MM.1S (cell line): ENCODE measurements around the gene GSN.

Source experiments
- DNase-seq: peaks from one replicate; pipeline ENCODE4 v3.0.0-alpha.2; 2015
- H2AFZ ChIP-seq: fragments of 300-600 bp; sonication (generic); 2 replicates; pipeline ENCODE4 v1.6.0; 2016; ENCODE audit warnings: antibody characterized with exemption, low read length
- H3F3A ChIP-seq: fragments of 300-600 bp; sonication (generic); 2 replicates; pipeline ENCODE4 v1.6.1; 2016; ENCODE audit warnings: mild to moderate bottlenecking, antibody characterized with exemption, low read length, moderate library complexity, mixed read lengths; ENCODE audit not compliant: insufficient read depth
- H3K27ac ChIP-seq: fragments of 300-600 bp; sonication (generic); 2 replicates; pipeline ENCODE4 v1.5.1; 2016; ENCODE audit warnings: mild to moderate bottlenecking, low read length
- H3K27me3 ChIP-seq: fragments of 300-600 bp; sonication (generic); replicated peaks from 2 replicates; pipeline ENCODE4 v1.6.0; 2016; ENCODE audit warnings: low read length; ENCODE audit not compliant: insufficient read depth
- H3K36me3 ChIP-seq: fragments of 300-600 bp; sonication (generic); replicated peaks from 2 replicates; pipeline ENCODE4 v1.6.1; 2016; ENCODE audit warnings: mild to moderate bottlenecking, low read length, mixed read lengths; ENCODE audit not compliant: insufficient read depth
- H3K4me1 ChIP-seq: fragments of 300-600 bp; sonication (generic); 2 replicates; pipeline ENCODE4 v1.6.1; 2016; ENCODE audit warnings: low read length, mixed read lengths
- H3K4me2 ChIP-seq: fragments of 300-600 bp; sonication (generic); 2 replicates; pipeline ENCODE4 v1.6.0; 2016; ENCODE audit warnings: low read depth, low read length
- H3K4me3 ChIP-seq: fragments of 300-600 bp; sonication (generic); 2 replicates; pipeline ENCODE4 v1.5.1; 2016; ENCODE audit warnings: low read length, mixed read lengths
- H3K79me2 ChIP-seq: fragments of 300-600 bp; sonication (generic); 2 replicates; pipeline ENCODE4 v1.6.1; 2016; ENCODE audit warnings: mixed run types, low read length, mixed read lengths
- H3K9ac ChIP-seq: fragments of 300-600 bp; sonication (generic); 2 replicates; pipeline ENCODE4 v1.6.1; 2016; ENCODE audit warnings: low read length, mixed read lengths
- H3K9me2 ChIP-seq: fragments of 300-600 bp; sonication (generic); replicated peaks from 2 replicates; pipeline ENCODE4 v1.6.1; 2016; ENCODE audit warnings: mild to moderate bottlenecking, low read length, mixed read lengths; ENCODE audit not compliant: insufficient read depth
- H3K9me3 ChIP-seq: fragments of 300-600 bp; sonication (generic); replicated peaks from 2 replicates; pipeline ENCODE4 v1.6.1; 2016; ENCODE audit warnings: mild to moderate bottlenecking, low read length, mixed read lengths; ENCODE audit not compliant: insufficient read depth
- H4K20me1 ChIP-seq: fragments of 300-600 bp; sonication (generic); 2 replicates; pipeline ENCODE4 v1.6.1; 2016; ENCODE audit warnings: mild to moderate bottlenecking, low read length, moderate library complexity, mixed read lengths; ENCODE audit not compliant: insufficient read depth
- CTCF ChIP-seq: fragments of 300-600 bp; sonication (generic); IDR thresholded peaks from 2 replicates; pipeline ENCODE4 v1.5.1; 2016; ENCODE audit warnings: antibody characterized with exemption, low read length, mixed read lengths
- EZH2 ChIP-seq: fragments of 300-600 bp; sonication (generic); optimal IDR thresholded peaks from 2 replicates; pipeline ENCODE3; 2017; ENCODE audit warnings: low read depth, mild to moderate bottlenecking, antibody characterized with exemption, low read length, mixed read lengths
- EZH2phosphoT487 ChIP-seq: fragments of 300-600 bp; sonication (generic); IDR thresholded peaks from 2 replicates; pipeline ENCODE4 v1.6.1; 2018; ENCODE audit warnings: antibody characterized with exemption, low read length

Gene GSN

GRCh38 chr9:121307976-121308375 lies 40.0 kb downstream of the GSN start:
- H3K4me2 ChIP-seq: no peak overlapping the region
- no peak overlapping the region for H3K9ac ChIP-seq
- no peaks in the 10 kb centered on the region for H3K9me3 ChIP-seq
- H3K4me1 ChIP-seq: 0 out of 2 replicates have a peak, but pooled peaks cover 4% of the 10 kb centered on the region
- no peaks in the 10 kb centered on the region for H3K79me2 ChIP-seq
- TF ChIP-seq CTCF: no peak
- no peak for TF ChIP-seq EZH2phosphoT487
- TF ChIP-seq EZH2: no peak
- H3K27ac ChIP-seq: no peak overlapping the region
- H3K27me3 ChIP-seq: no peaks in the 10 kb centered on the region
- no peak overlapping the region for H2AFZ ChIP-seq
- H4K20me1 ChIP-seq: no peaks in the 10 kb centered on the region
- H3K36me3 ChIP-seq: no peaks in the 10 kb centered on the region
- DNase-seq: no peak
- no peaks in the 10 kb centered on the region for H3F3A ChIP-seq
- H3K9me2 ChIP-seq: no peaks in the 10 kb centered on the region
- H3K4me3 ChIP-seq: no peak overlapping the region

GRCh38 chr9:121308765-121309164 lies 40.8 kb downstream of the GSN start:
- H3K27me3 ChIP-seq: no peaks in the 10 kb centered on the region
- H3K9me3 ChIP-seq: no peaks in the 10 kb centered on the region
- TF ChIP-seq EZH2phosphoT487: no peak
- no peak for TF ChIP-seq EZH2
- TF ChIP-seq CTCF: no peak
- no peaks in the 10 kb centered on the region for H3F3A ChIP-seq
- DNase-seq: no peak
- no peak overlapping the region for H3K4me2 ChIP-seq
- H4K20me1 ChIP-seq: no peaks in the 10 kb centered on the region
- no peaks in the 10 kb centered on the region for H3K79me2 ChIP-seq
- no peaks in the 10 kb centered on the region for H3K9me2 ChIP-seq
- H3K9ac ChIP-seq: no peak overlapping the region
- no peak overlapping the region for H2AFZ ChIP-seq
- no peak overlapping the region for H3K4me3 ChIP-seq
- H3K4me1 ChIP-seq: 0 out of 2 replicates have a peak, but pooled peaks cover 4% of the 10 kb centered on the region
- no peak overlapping the region for H3K27ac ChIP-seq
- no peaks in the 10 kb centered on the region for H3K36me3 ChIP-seq

- no peaks in the 10 kb centered on the region for H3K9me3 ChIP-seq
- 0 out of 2 replicates have a peak, but pooled peaks cover 4% of the 10 kb centered on the region for H3K4me1 ChIP-seq
- H3K27me3 ChIP-seq: no peaks in the 10 kb centered on the region
- no peak overlapping the region for H3K27ac ChIP-seq
- TF ChIP-seq CTCF (no peak), EZH2phosphoT487 (no peak), EZH2 (no peak)
- H3K4me3 ChIP-seq: no peak overlapping the region
- no peaks in the 10 kb centered on the region for H3K9me2 ChIP-seq
- no peaks in the 10 kb centered on the region for H4K20me1 ChIP-seq
- no peak overlapping the region for H3K9ac ChIP-seq
- H3K79me2 ChIP-seq: no peaks in the 10 kb centered on the region
- H3K4me2 ChIP-seq: no peak overlapping the region
- no peaks in the 10 kb centered on the region for H3K36me3 ChIP-seq
- no peaks in the 10 kb centered on the region for H3F3A ChIP-seq
- H2AFZ ChIP-seq: no peak overlapping the region
- no peak for DNase-seq
Observed at GRCh38 chr9:121309171-121309570, 41.2 kb downstream of the GSN start.
